GM21381 (cell line): ENCODE results near the gene MINAR2.

Source experiments
- ATAC-seq: cut with Tn5 transposase; IDR thresholded peaks from one replicate; pipeline ENCODE4 v1.9.1; 2021; ENCODE audit warnings: mild to moderate bottlenecking, moderate library complexity; ENCODE audit not compliant: unreplicated experiment

MINAR2 gene

DNA sequence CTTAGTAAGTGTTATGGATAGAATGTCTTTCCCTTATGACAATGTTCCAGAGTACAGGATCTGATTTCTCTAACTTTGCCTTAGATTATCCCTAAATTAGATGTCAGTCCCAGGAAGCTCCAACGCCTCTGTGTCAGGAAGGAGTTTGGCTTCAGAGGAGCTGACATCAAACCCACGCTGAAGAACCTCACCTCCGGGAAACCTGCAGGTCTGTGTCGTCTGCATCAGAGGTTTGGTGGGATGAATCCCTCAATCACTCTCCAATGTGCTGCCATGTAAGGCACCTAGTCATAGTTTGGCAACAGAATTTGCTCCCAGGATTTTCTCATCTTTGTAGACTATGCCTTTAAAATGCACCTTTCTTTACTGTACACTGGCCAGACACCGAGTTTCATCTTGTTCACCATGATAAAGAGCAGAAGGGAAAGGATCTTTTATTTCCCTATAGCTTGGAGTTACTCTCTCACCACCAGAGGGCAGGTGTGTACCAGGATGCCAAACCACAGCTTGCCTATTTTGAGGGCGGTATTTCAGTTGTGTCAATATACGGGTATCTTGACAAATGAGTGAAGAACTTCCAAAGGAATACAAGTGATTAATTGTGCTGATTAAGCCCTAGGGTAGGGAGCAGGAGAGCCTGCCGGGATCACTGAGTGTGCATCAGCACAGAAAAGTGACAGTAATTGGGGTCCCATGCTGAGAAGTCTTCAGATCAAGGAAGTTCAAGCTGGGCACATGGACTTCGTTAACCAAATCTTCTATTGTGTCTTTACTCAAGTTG lies 23.4 kb downstream of the MINAR2 start:
- ATAC-seq = peak; percentile 67

DNA sequence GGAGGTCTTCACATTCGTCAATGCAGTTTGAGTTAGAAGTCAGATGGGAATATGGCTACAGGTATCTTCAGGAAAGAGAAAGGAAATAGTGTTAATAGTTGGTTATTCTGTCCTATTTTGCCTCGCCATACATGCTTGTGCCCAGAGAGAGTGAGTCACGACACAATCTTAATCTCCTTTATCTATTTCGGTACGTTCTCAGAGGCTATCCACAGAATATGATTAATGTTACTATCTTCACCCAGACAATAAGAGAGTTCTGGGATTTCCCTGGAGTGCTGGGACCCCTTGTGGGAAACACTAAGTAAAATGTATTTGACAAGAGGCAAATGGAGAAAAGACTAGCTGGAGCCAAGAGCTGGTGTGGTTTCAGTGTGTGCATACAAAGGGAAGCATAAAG lies 25.5 kb downstream of the MINAR2 start:
- ATAC-seq = no peak

DNA sequence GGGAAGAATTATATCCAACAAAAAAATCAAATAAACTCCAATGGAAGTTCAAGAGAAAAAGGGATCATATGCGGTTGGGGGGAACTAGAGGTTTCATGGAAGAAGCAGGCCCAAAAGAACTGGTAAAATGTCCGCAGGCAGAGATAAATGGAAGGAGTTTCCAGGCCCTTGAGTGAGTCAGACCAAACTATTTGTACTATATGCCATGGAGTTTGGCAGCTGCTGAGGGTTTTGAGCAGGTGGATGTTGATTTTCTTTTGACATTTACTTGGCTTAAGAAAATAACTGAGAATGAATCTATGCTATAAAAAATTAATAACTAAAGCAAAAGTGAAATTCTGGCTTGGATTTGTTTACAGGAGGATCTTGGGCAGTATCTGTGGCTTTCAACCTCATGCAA lies 33.7 kb downstream of the MINAR2 start:
- ATAC-seq = no peak

DNA sequence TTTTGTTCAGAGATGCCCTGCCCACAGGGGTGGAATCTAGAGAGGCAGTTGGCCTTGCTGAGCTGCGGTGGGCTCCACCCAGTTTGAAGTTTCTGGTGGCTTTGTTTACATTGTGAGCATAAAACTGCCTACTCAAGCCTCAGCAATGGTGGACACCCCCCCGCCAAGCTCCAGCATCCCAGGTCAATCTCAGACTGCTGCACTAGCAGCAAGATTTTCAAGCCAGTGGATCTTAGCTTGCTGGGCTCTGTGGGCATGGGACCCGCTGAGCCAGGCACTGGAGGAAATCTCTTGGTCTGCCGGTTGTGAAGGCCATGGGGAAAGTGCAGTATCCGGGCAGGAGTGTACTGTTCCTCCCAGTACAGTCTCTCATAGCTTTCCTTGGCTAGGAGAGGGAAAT lies 55.5 kb downstream of the MINAR2 start:
- ATAC-seq = no peak

DNA sequence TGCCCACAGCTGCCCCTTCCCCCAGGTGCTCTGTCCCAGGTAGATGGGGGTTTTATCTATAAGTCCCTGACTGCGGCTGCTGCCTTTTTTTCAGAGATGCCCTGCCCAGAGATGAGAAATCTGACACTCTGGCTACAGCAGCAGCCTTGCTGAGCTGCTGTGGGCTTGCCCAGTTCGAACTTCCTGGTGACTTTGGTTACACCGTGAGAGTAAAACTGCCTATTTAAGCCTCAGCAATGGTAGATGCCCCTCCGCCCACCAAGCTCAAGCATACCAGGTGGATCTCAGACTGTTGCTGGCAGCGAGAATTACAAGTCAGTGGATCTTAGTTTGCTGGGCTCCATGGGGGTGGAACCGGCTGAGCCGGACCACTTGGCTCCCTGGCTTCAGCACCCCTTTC lies 56.8 kb downstream of the MINAR2 start:
- ATAC-seq = no peak

DNA sequence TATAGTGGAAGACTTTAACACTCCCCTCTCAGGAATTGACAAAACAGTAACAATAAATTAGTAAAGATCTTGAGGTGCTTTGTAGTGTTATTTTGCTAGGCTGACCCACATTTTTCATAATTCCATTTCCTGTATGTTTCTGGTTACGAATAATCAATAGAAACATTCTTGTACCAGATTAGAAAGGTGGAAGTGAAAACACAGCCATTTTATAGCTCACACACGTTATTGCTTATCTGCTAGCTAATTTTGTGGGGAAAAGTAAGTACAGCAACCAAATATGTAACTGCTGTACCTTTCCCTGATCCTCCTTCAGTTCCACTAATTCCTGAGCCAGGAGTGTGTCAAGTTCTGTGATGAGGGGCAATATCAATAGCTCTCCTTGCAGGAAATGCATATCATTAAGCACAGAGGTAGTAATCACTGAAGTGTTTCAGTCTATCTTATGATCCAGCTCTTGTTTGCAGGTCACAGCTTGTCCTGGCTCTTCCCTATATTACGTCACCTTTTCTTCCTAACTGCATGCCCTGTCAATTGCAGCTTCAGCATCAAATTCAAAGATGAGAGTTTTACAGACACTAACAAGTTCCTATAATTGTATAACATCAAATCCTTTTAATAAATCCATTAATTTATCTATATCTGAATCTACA lies 59.4 kb downstream of the MINAR2 start:
- ATAC-seq = no peak
